ENCODE measurements around the gene MB. TPM values are rescaled to one million over a fixed set of nuclear protein-coding genes. Genes with fewer than 3 reads are reported as not detected.

Gene MB
- total RNA-seq, 2 donors from 2014 or later: 1.4 to 2.6 TPM

- DNase-seq: no peak
- no peak overlapping the region for H3K4me3 ChIP-seq (ENCODE audit: low read length)
- no peak for TF ChIP-seq CTCF (conservative IDR thresholded peaks at IDR 0.05)
- Mint-ChIP-seq H3K27ac (no peak overlapping the region), H3K4me1 (peaks cover 7% of the 10 kb centered on the region), H3K36me3 (ENCODE audit: low read depth) (no peaks in the 10 kb centered on the region), H3K27me3 (ENCODE audit: insufficient read depth) (peaks cover 13% of the 10 kb centered on the region), H3K4me3 (no peak overlapping the region), H3K9me3 (no peaks in the 10 kb centered on the region)
- H3K27ac ChIP-seq (ENCODE audit: low read depth, low read length): no peak overlapping the region
- no peaks in the 10 kb centered on the region for H3K4me1 ChIP-seq (ENCODE audit: control insufficient read depth, insufficient read depth, low read length)
- WGBS, 2 experiments (ENCODE audit: insufficient coverage in 1 of 2, insufficient read length in 1 of 2): 93 to 100% methylated on average over 2 to 5 of the region's 5 CpGs
- H3K9ac ChIP-seq (ENCODE audit: extremely low read depth, low read length, poor library complexity, severe bottlenecking): no peak overlapping the region
- H3K9me3 ChIP-seq (ENCODE audit: control insufficient read depth, low read length): no peaks in the 10 kb centered on the region
- no peaks in the 10 kb centered on the region for H3K36me3 ChIP-seq (ENCODE audit: control insufficient read depth, insufficient read depth, low read length)
- no peaks in the 10 kb centered on the region for H3K27me3 ChIP-seq (ENCODE audit: control insufficient read depth, insufficient read depth, low read length, poor library complexity, severe bottlenecking)
Observed at GRCh38 chr22:35558031-35558430, 59.1 kb downstream of the MB start.

Other genes with a start within 250 kb of the MB start
- 10 to 100 TPM; 11.4 to 21.6 TPM for gene HMOX1, start 236.2 kb downstream of the MB start, total RNA-seq
- 100 to 1,000 TPM; 155 to 179 TPM for gene MCM5, start 217.2 kb downstream of the MB start, total RNA-seq
- under 1 TPM; 0.15 to 0.24 TPM for gene RASD2, start 76.5 kb downstream of the MB start, total RNA-seq
- not detected for gene APOL6, start 31.1 kb upstream of the MB start, total RNA-seq
- gene APOL5, start 100.5 kb upstream of the MB start, total RNA-seq: not detected

All from endodermal cell (in vitro differentiated cells).